ENCODE data around the gene TSPAN2.

The TSPAN2 gene

DNA sequence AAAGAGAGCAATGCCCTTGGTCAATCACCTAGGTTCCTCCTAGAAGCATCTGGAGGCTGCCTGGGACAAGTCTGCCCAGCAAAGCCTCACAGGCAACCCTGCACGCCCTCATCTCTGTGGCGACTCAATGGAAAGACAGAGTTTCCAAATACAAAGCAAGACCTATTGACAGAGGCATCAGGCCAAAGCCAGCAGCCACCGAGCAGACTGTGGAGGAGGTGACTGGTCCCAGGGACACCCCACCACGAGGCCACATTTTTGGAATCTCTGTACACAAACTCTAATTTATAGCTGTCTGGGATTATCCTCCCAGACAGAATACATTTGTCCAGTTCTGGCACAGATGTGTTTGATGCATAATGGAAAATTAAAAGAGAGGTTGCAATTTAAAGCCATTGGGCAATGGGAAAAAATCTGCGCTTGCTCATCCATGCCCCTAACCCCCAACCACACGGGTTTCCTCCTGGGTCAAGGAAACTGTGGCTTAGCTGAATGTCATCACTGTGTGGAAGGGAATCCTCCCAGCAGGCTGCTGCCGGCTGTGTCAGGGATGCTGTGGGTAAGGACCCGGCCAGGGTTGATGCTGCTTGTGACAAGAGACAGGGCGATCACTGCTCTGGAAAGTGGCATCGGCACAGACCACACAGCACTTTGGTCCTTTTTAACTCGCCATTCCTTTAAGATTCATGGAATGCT lies 14.3 kb downstream of the TSPAN2 start:
- DNase-seq (ENCODE audit: low spot score), result no peak

DNA sequence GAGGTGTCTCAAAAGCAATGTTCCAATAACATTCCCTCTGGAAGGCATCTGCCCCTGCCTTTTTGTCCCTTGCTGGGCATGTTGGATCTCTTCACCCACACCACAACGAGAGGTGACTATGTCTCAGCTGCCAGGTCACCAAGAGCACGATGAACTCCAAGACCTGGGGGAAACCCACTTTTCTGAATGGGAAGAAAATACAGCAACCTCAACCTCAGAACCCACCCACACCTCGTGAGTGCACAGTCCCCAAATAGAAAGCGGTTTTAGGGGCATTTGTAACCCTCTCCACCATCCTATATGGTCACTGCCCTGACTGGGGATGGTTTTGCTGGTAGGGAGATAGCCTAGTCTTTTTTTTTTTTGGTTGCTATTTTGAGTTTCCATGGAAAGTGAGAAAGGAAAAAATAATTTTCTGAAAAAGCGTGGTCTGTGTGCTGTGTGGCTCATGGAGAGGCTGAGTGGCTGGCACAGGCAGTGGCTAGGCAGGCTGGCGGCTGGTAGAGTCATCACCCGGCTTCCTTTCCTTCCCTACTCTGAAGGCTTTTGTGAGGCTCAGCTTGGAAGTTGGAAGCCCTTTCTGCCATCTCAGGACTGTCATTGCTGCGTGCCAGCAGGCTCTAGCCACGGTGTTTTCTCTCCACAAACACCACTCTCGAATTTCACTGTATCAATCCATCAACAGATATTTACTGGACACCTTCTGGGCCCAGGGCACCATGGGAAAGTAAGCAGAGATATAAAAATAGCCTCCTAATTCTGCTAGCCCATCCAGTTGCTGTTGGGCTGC lies 15.8 kb downstream of the TSPAN2 start:
- DNase-seq (ENCODE audit: low spot score), result no peak

DNA sequence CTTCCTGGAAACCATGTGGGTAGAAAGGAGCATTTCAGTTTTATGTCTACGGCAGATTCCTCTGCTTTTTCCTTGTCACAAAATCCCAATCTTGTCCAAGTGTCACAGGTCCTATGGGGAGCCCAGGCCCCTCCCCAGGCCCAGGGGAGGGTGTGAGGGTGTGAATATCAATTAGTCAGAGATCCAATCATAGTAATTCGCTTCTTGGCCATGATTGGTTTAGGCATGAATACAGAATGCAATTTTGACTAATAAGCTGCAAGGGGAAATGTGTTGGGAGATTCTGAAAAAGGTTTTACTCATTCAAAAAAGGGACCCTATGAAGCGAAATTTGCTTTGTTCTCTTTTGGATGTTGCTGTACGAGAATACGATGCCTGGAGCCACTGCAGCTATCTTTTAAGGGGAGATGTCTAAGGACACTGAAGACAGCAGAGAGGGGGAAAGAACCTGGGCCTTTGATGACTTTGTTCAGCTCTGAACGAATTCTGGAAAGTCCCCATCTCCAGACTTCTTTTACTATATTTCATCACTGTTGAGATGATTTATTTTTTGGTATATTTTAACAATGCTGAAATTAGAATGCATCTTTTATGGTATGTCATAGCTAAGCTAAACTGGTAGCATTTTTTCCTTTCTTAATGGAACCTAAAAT lies 18.2 kb downstream of the TSPAN2 start:
- no peak for DNase-seq (ENCODE audit: low spot score)

DNA sequence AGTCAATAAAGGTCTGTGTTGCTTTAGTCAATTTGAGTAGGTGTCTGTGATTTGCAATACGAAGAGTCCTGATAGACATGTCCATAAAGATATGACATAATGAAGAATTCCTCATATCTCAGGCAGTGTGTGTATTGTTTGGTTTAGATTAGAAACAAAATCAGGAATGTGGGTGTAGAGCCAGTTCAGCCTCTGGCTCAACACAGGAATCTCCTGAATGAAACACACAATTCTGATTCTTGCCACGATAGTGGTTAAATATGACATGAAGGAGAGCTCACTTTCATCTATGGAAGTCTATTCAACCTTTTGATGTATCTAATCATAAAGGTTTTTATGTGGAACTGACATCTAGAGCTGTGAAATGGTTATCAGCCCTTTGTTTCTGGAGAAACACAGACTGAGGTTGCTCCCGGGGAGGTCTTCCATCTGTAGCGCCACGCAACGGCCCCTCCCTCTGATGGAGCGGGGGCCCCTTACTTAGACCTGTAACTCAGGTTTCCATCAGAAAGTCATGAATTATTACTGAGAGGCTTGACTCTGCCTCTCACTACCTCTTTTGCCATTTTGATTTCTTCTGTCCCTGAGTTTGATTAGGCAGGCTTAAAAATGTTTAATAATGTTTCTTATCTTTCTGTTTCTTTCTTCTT lies 19.5 kb downstream of the TSPAN2 start:
- no peak for DNase-seq (ENCODE audit: low spot score)

DNA sequence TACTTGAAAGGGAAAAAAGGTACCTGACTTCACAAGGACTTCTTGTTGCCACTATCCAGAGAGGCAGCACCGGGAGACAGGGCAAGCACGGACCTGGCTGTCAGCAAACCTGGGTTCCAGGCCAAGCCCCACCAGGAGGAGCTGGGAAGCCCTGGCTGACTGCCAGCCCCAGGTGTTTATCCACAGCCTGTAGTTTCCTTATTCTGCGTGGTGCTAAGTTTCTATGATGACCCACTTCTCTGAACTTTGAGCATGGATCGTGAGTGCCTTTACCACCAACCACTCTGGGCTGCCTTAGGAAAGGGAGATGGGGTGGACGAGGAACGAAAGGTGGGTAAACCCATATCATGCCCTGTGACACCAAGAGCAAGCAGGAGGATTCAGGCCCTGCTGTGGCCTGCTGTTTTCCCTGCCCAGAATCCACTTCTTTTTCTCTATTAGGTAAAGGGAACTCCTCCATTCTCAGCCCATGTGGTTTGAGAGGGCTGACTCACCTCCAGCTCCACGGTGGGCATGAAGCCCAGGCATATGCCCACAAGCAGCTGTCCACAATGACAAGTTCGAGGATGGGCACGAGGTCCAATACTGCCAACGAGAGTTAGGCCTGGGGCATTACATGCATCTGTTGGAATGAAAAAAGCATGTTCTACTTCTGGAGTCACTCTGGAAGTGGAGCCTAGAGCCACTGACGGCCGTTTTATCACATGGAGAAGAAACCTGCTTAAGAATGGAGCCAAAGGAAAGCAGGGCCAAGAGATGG lies 20.3 kb downstream of the TSPAN2 start:
- DNase-seq (ENCODE audit: low spot score), result no peak

DNA sequence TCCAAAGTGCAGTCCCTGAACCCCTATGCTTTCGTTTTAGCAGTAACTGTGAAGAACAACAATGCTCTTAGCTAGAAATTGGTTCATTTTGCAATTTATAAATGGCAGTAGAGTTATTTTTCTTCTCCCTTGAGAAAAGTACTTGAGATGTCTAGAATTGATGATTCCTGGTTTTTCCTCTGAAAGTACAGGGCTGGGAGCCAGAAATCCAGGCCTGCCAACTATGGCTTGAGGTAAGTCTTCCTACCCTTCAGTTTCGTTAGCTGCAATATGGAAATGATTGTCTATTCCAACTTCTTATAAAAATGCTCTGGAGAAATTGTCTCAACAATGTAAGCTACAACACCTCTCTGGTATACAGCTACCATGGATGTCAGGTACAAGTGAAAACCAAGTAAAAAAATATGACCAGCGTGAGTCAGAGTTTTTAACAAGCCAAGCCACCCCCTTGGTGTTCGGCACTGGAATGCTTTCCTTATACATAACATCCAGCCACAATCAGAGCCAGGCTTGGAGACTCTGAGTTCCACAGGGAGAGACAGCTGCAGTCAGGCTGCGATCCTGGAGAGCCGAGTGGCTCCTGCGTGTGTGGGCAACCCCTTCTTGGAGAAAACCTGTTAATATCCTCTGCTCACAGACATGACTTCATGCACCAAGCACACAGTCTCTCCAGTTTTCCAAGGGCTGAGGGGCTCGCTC lies 22.0 kb downstream of the TSPAN2 start:
- DNase-seq (ENCODE audit: low spot score), result no peak

DNA sequence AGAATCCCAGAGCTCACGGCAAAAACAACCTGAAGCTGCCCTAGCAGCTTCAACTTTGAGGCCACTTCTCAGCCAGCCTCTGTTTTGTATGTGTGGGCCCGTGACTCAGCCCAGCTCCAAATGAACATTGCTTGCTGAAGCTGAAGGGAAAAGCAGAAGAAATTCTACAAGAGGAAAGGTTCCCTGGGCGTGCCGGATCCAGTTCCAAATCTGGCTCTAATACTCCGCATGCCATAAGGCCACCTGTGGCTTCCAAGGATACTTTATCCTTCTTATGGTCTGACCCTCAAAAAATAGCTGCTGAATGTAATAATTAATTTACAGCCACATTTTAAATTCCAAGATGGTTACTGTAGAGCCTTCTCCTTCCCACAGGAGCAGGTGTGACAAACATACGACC lies 24.3 kb downstream of the TSPAN2 start:
- DNase-seq (ENCODE audit: low spot score), result no peak

DNA sequence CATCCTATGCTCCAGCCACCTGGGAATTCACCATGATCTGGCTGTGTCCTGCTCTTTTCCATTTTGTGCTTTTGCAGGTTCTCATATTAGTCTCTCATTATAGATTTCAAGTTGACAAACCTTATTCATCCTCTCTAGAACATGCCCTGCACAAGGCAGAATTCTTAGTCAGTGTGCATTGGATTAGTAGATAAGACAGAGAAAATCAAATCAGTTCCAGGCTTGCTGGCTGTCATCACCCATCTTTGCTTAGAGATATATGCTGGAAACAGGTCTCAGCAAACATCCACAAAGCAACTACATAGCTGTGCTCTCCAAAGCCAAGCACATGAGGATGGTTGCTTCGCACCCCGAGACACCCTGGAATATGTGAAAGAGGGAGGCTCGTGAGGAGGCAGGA lies 24.8 kb downstream of the TSPAN2 start:
- no peak for DNase-seq (ENCODE audit: low spot score)

DNA sequence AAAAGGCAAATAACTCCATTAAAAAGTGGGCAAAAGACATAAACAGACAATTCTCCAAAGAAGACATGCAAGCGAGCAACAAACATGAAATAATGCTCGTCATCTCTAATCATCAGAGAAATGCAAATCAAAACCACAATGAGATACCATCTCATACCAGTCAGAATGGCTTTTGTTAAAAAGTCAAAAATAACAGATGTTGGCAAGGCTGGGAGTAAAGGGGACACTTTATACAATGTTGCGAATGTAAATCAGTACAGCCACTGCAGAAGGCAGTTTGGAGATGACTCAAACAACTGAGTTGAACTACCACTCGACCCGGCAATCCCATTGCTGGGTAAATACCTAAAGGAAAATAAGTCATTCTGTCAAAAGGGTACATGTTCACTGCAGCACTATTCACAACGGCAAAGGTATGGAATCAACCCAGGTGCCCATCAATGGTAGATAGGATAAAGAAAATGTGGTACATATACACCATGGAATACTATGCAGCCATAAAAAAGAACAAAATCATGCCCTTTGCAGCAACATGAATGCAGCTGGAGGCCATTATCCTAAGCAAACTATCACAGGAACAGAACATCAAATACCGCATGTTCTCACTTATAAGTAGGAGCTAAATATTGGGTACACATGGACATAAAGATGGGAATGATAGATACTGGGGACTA lies 25.9 kb downstream of the TSPAN2 start:
- peak; percentile 76 for DNase-seq (ENCODE audit: low spot score)

DNA sequence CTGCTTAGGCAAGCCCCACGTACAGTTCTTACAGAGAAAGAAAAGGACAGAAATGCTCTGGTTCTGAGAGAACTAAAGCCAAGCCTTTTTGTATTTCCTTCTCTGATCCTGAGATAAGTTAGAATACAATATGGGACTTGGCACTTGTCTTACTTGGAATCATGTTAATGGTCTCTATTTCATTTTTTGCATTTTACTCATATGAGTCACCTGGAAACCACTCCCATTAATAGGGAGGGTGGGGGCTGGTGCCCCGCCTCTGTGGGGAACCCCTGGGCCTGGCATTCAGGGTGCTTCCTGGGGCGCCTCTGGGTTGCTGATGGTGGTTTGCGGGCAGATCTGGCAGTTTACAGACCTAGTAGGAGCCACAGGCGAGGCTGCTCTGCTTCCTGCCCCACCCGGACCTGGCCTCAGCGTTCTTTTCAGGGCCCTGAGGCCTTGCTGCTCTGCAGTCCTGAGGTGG lies 26.7 kb downstream of the TSPAN2 start:
- peak; percentile 92 for DNase-seq (ENCODE audit: low spot score)

DNA sequence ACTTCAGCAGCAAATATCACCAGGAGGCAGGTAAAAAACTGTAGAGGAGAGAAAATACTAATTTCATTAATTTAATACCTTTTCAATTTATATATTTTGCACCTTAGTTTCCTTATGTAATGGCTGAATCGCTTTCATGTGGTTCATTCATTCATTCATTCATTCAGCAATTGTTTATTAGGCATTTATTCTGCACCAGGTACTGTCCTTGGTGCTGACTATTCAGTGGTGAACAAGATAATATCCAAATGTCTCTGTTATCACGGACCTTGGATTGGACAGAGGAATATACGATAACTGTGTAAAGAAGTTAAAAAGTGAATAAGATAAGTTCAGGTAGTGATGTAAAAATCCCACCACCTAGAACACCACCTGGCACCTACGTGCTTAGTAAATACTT lies 28.8 kb downstream of the TSPAN2 start:
- DNase-seq (ENCODE audit: low spot score), result no peak

DNA sequence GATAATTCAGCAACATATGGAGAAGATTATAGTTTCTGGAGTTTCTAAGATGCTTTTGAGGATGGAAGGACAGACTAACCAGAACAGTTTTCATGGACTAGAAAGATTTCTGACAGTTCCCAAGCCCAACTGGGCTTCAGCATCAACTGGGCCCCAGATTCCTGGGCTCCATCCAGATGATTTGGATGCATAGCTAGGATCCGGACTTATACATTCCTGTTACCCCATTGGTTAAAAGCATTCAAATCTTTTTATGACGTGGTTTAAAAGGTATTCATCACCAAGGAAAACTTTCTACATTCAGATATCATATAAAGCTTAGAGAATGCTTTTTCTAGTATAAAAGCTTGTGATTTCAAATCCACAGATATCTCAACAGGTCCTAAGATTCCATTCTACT lies 30.0 kb downstream of the TSPAN2 start:
- no peak for DNase-seq (ENCODE audit: low spot score)

DNA sequence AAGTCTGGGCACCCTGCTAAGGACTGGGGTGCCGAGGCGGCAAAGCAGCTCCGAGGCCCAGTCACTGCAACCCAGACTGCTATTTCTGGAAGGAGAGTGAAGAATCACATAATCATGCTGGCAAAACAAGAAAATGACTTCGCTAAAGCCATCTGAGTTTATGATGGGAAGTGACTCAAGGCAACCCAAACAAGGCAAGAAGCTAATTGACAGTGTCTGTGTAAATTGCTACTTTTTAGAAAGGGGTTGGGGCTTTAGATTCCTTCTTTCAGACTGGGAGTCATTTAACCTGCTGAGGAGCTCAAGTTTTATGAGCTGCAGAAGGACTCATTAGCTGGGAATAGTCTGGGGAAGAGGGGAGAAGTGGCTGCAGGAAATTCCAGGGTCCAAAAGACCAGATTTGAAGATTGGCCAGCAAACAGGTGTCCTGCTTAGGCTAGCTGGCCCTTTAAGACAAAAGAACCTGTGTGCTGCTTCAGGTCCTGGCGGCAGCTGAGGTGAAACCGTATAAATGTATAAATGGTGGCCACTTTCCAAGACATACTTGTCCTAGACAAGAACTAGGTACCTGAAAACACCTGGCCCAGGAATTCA lies 31.5 kb downstream of the TSPAN2 start:
- no peak for DNase-seq (ENCODE audit: low spot score)

DNA sequence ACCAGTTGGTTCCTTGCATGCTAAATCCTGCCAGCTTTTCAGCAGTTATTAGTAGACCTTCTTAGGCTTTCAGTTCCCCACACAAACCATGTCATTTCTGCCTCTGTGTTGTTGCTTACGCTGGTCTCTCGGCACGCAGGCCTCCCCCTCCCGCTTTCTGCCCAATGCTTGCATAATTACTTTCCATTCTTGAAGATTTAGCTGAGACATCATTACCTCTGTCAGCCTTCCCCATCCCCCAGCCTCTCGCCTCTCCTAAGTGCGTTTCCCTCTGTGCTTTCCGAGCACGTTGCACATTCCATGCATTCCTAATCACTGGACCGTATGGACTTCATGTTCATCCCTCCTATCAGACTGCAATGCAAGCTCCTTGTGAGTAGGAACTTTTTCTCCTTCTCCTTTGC lies 32.9 kb downstream of the TSPAN2 start:
- no peak for DNase-seq (ENCODE audit: low spot score)

DNA sequence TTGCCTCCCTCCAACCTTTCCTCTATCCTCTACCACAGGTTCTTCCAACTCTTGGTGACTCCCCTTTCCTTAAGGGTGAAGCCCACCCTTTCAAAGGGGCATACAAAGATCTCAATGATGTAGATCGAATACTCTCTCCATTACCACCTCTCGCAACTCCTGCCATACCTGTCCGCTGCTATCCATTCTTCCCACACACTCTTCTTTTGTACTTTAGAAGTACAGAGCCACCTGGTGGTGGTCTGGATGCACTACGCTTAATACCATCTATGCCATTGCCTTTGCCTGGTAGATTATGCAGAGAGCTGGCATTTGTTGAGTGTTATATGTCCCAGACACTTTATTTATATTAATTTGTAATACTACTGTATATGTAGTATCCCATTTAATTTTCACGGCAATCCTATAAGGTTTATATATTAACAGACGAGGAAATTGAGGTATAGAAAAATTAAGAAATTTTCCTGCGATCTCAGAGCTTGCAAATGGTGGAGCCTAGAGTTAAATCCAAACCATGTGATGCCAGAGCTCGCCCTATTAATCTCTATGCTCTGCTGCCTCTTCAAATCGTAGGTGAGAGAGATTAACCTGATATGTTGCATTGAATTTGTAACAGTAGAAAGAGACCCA lies 36.7 kb downstream of the TSPAN2 start:
- DNase-seq (ENCODE audit: low spot score), result peak; percentile 57

DNA sequence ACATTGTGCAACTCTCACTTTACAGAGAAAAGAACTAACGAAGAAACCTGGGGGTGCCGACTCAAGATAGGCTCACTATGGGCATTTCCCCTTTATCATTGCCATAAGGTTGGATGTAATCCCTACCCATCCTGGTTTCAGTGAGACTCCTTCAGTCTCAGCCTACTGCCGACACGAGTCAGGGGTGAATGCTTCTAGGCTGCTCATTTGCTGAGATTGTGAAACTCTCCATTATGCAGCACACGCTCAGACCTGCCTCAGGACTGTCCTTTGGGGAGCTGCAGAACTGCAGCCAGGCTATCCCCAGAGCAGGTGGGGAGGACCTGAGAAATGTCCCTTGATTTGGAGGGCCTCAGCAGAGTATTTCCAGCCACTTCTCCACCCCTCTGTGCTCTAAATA lies 37.5 kb downstream of the TSPAN2 start:
- no peak for DNase-seq (ENCODE audit: low spot score)

DNA sequence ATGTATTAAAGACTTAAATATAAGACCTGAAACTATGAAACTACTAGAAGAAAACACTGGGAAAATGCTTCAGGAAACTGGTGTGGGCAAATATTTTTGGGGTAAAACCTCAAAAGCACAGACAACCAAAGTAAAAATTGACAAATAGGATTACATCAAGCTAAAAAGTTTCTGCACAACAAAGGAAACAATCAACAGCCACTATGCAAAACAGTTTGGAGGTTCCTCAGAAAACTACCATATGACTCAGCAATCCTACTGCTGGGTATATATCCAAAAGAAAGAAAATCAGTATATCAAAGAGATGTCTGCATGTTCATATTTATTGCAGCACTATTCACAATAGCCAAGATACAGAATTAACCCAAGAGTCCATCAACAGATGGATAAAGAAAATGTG lies 42.6 kb downstream of the TSPAN2 start:
- DNase-seq (ENCODE audit: low spot score), result no peak

DNA sequence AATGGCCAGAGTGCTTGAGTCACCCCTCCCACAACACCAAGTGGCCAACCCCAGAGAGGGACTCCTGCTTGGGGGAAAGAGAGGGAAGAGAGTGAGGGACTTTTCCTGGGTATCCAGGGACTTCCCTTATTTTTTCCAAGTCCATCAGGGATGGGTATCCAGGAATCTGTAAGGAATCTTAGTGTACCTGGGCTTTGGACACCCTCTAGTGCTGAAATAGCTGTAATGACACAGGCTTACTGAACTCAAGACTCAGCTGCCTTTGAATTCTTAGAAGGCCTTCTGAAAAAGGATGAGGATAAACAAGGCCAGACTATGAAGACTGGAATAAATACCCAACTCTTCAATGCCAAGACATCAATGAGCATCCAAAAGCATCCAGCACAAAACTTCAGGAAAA lies 47.6 kb downstream of the TSPAN2 start:
- no peak for DNase-seq (ENCODE audit: low spot score)

DNA sequence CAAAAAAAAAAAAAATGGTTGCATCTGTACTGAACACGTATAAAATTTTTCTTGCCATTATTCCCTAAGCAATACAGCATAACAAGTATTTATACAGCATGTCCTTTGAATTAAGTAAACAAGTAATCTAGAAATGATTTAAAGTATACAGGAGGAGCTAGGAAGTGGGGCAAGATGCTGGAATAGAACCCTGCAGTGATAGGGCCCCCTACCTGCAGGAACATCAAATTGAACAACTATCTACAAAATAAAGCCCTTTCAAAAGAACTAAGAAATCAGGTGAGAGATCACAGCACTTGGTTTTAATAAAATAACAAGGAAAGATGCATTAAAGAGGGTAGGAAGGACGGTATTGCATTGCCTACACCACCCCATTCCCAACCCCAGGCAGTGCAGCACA lies 48.8 kb downstream of the TSPAN2 start:
- no peak for DNase-seq (ENCODE audit: low spot score)

Data from activated CD4-positive, alpha-beta T cell treated with anti-CD3 and anti-CD28 coated beads, Interleukin-2, Interleukin-4, amounts not matched to agents 100 ng/mL and 50 ng/mL, durations not matched to agents 16 hours and 8 hours (primary cell).